Upper lobe of left lung (tissue), 6 donors: Measurements from ENCODE around the gene PIGN. TPM values are rescaled to one million over a fixed set of nuclear protein-coding genes. Genes with fewer than 3 reads are reported as not detected.
A peak's percentile ranks its signal among the peaks of the same experiment; 100 is the strongest.

Experiments
- ATAC-seq, 2 donors: fragments of 200-7000 bp; cut with Tn5 transposase; one replicate each; pipeline ENCODE4 v1.9.1; 2022; ENCODE audit warnings: mild to moderate bottlenecking in 2 of 2, moderate library complexity in 2 of 2; ENCODE audit not compliant: low FRiP score in 2 of 2
- DNase-seq, 2 donors: peaks; one replicate each; pipeline ENCODE4 v3.0.0-alpha.2; 2019 to 2020
- H3K27ac ChIP-seq, 4 donors: fragments of 200-600 bp; sonication (generic); one replicate each; pipeline ENCODE4 v1.5.1; 2016 to 2019
- H3K27me3 ChIP-seq, 4 donors: fragments of 200-600 bp; sonication (generic); one replicate each; pipeline ENCODE4 v1.5.1; 2017 to 2019
- H3K36me3 ChIP-seq, 4 donors: fragments of 200-600 bp; sonication (generic); one replicate each; pipeline ENCODE4 v1.5.1; 2016 to 2019
- H3K4me1 ChIP-seq, 4 donors: fragments of 200-600 bp; sonication (generic); one replicate each; pipeline ENCODE4 v1.5.1; 2018 to 2019
- H3K4me3 ChIP-seq, 4 donors: fragments of 200-600 bp; sonication (generic); one replicate each; pipeline ENCODE4 v1.5.1; 2017 to 2019; ENCODE audit warnings: mild to moderate bottlenecking in 2 of 4, moderate library complexity in 1 of 4
- H3K9me3 ChIP-seq, 4 donors: fragments of 200-600 bp; sonication (generic); one replicate each; pipeline ENCODE4 v1.5.1; 2018 to 2019
- CTCF ChIP-seq, 6 experiments: fragments of 450-650 bp in 4 of 6; fragments of 200-600 bp in 2 of 6; sonication (generic) in 2 of 6; IDR thresholded peaks; one replicate each; pipeline ENCODE4 v1.5.1; 2016 to 2019; ENCODE audit warnings: antibody characterized with exemption in 6 of 6
- EP300 ChIP-seq, 4 donors: sonication (generic); formaldehyde crosslinking; IDR thresholded peaks; one replicate each; pipeline ENCODE4 v1.5.1; 2017; ENCODE audit warnings: antibody characterized with exemption in 4 of 4, control low read depth in 2 of 4
- POLR2A ChIP-seq, 4 donors: fragments of 450-650 bp; IDR thresholded peaks; one replicate each; pipeline ENCODE4 v1.5.1; 2016 to 2017; ENCODE audit warnings: antibody characterized with exemption in 4 of 4, mild to moderate bottlenecking in 2 of 4
- POLR2AphosphoS5 ChIP-seq, 2 donors: sonication (generic); formaldehyde crosslinking; IDR thresholded peaks; one replicate each; pipeline ENCODE4 v1.5.1; 2017; ENCODE audit warnings: antibody characterized with exemption in 2 of 2
- WGBS, 2 donors: methylation state at CpG; one replicate each; pipeline ENCODE4 v1.1.5; 2017 to 2018; 5-methylcytosine and 5-hydroxymethylcytosine counted together
- total RNA-seq, 6 donors: library from RNA; depleted of rRNA in 4 of 6; stranded (reverse); fragments of >200 nt in 4 of 6; gene quantifications; one replicate each; pipeline versions ENCODE4 v1.1.0 to v1.2.1, GENCODE V29; 2016 to 2021
- donor health status: DM: no; HTN: no; CAD: no; lungs with moderate emphysema.
- donor health status: DM: no; HTN: yes; CAD: no; lungs with severe emphysema.

The PIGN gene
- total RNA-seq, 6 donors from 2014 or later = 16.9 to 36.2 (median 21.7) TPM

GRCh38 chr18:62186499-62186773, 420 bp downstream of the PIGN start:
- Histone ChIP-seq H3K36me3 (no peaks in the 10 kb centered on the region), H3K27me3 (no peaks in the 10 kb centered on the region), H3K4me1 (peaks cover 24 to 47% (median 34%) of the 10 kb centered on the region in 4 donors), H3K9me3 (no peaks in the 10 kb centered on the region), H3K27ac (peak overlapping the region; percentile 82 to 88 (median 86)), H3K4me3 (peak overlapping the region; percentile 86 to 99 (median 94))
- 0% methylated on average over 12 of the region's 12 CpGs for WGBS, 2 donors
- TF ChIP-seq POLR2AphosphoS5 (IDR thresholded peaks at IDR 0.05) (no peak), CTCF (IDR thresholded peaks at IDR 0.05) (no peak), EP300 (IDR thresholded peaks at IDR 0.05) (no peak), POLR2A (IDR thresholded peaks at IDR 0.05) (no peak)
- peak in 1 of 2 donors; percentile 56 for ATAC-seq
- DNase-seq = no peak

GRCh38 chr18:62183578-62184195, 3.2 kb downstream of the PIGN start:
- Histone ChIP-seq H3K4me3 (no peak overlapping the region), H3K9me3 (no peaks in the 10 kb centered on the region), H3K27me3 (no peaks in the 10 kb centered on the region), H3K36me3 (no peaks in the 10 kb centered on the region), H3K27ac (no peak overlapping the region), H3K4me1 (peaks cover 4 to 21% (median 11%) of the 10 kb centered on the region in 4 donors)
- 8 to 15% methylated on average over 2 of the region's 2 CpGs for WGBS, 2 donors
- no peak for DNase-seq
- TF ChIP-seq CTCF (IDR thresholded peaks at IDR 0.05) = peak; percentile 76 to 99 (median 85)
- TF ChIP-seq POLR2A (IDR thresholded peaks at IDR 0.05) = no peak
- ATAC-seq = no peak

GRCh38 chr18:62182220-62182619, 4.6 kb downstream of the PIGN start:
- TF ChIP-seq CTCF (IDR thresholded peaks at IDR 0.05) = no peak
- no peak for TF ChIP-seq POLR2AphosphoS5 (IDR thresholded peaks at IDR 0.05)
- TF ChIP-seq POLR2A (IDR thresholded peaks at IDR 0.05) = no peak
- TF ChIP-seq EP300 (IDR thresholded peaks at IDR 0.05) = no peak
- ATAC-seq (no peak), DNase-seq (no peak)
- WGBS, 2 donors = 75 to 78% methylated on average over 3 of the region's 3 CpGs
- peaks cover 0 to 12% (median 9%) of the 10 kb centered on the region in 4 donors for H3K4me1 ChIP-seq
- no peaks in the 10 kb centered on the region for H3K27me3 ChIP-seq
- no peaks in the 10 kb centered on the region for H3K9me3 ChIP-seq
- H3K27ac ChIP-seq = no peak overlapping the region
- H3K4me3 ChIP-seq = no peak overlapping the region
- H3K36me3 ChIP-seq = no peaks in the 10 kb centered on the region

GRCh38 chr18:62179213-62179612, 7.6 kb downstream of the PIGN start:
- no peak for TF ChIP-seq POLR2AphosphoS5 (IDR thresholded peaks at IDR 0.05)
- no peak for TF ChIP-seq CTCF (IDR thresholded peaks at IDR 0.05)
- TF ChIP-seq POLR2A (IDR thresholded peaks at IDR 0.05) = no peak
- TF ChIP-seq EP300 (IDR thresholded peaks at IDR 0.05) = no peak
- peaks cover 0 to 4% (median 0%) of the 10 kb centered on the region in 4 donors for H3K4me1 ChIP-seq
- DNase-seq (no peak), ATAC-seq (no peak)
- H3K9me3 ChIP-seq = no peaks in the 10 kb centered on the region
- H3K27me3 ChIP-seq = no peaks in the 10 kb centered on the region
- WGBS, 2 donors = 93 to 98% methylated on average over 4 of the region's 4 CpGs
- H3K27ac ChIP-seq = no peak overlapping the region
- no peak overlapping the region for H3K4me3 ChIP-seq
- no peaks in the 10 kb centered on the region for H3K36me3 ChIP-seq

- no peak overlapping the region for H3K4me3 ChIP-seq
- no peak for ATAC-seq
- no peaks in the 10 kb centered on the region for H3K36me3 ChIP-seq
- no peak overlapping the region for H3K27ac ChIP-seq
- no peaks in the 10 kb centered on the region for H3K9me3 ChIP-seq
- H3K4me1 ChIP-seq = peaks cover 0 to 4% (median 0%) of the 10 kb centered on the region in 4 donors
- TF ChIP-seq EP300 (IDR thresholded peaks at IDR 0.05) = no peak
- TF ChIP-seq CTCF (IDR thresholded peaks at IDR 0.05) = no peak
- no peak for TF ChIP-seq POLR2A (IDR thresholded peaks at IDR 0.05)
- no peak for TF ChIP-seq POLR2AphosphoS5 (IDR thresholded peaks at IDR 0.05)
- H3K27me3 ChIP-seq = no peaks in the 10 kb centered on the region
- DNase-seq = no peak
- WGBS, 2 donors = 57 to 63% methylated on average over 3 of the region's 3 CpGs
Measured at GRCh38 chr18:62177271-62177670, 9.6 kb downstream of the PIGN start.
